ENCODE measurements around the gene PRL.

Gene PRL

GRCh38 chr6:22294301-22294700, 2.5 kb downstream of the PRL start:
- DNase-seq (no peak), ATAC-seq (no peak)

GRCh38 chr6:22290045-22290444, 6.8 kb downstream of the PRL start:
- DNase-seq (no peak), ATAC-seq (no peak)

GRCh38 chr6:22288721-22289120, 8.1 kb downstream of the PRL start:
- ATAC-seq (no peak), DNase-seq (no peak)

- ATAC-seq (no peak), DNase-seq (no peak)
These were observed 12.2 kb downstream of the PRL start for GRCh38 chr6:22284666-22285065.

- DNase-seq (no peak), ATAC-seq (no peak)
These were observed 15.3 kb downstream of the PRL start for GRCh38 chr6:22281341-22282085.

- ATAC-seq (no peak), DNase-seq (no peak)
These were observed 17.4 kb downstream of the PRL start for GRCh38 chr6:22279427-22279826.

- DNase-seq, result no peak
- ATAC-seq, result no peak
These were observed 25.8 kb downstream of the PRL start for GRCh38 chr6:22271081-22271480.

GRCh38 chr6:22263748-22264147, 33.1 kb downstream of the PRL start:
- no peak for DNase-seq
- no peak for ATAC-seq

- DNase-seq (no peak), ATAC-seq (no peak)
These were observed 42.0 kb downstream of the PRL start for GRCh38 chr6:22254886-22255285.

- no peak for DNase-seq
- no peak for ATAC-seq
These were observed 42.7 kb downstream of the PRL start for GRCh38 chr6:22253955-22254655.

- ATAC-seq (no peak), DNase-seq (no peak)
These were observed 45.5 kb downstream of the PRL start for GRCh38 chr6:22251348-22251747.

GRCh38 chr6:22250486-22250885, 46.4 kb downstream of the PRL start:
- DNase-seq, result no peak
- no peak for ATAC-seq

- no peak for DNase-seq
These were observed 47.0 kb downstream of the PRL start for GRCh38 chr6:22249711-22250350.

GRCh38 chr6:22248513-22249308, 48.1 kb downstream of the PRL start:
- DNase-seq, result no peak
- ATAC-seq, result no peak

More at GRCh38 chr6:22249711-22250350, 47.0 kb downstream of the PRL start:
- ATAC-seq, result no peak

- ATAC-seq (no peak), DNase-seq (no peak)
These were observed 48.8 kb downstream of the PRL start for GRCh38 chr6:22247916-22248482.

GRCh38 chr6:22240025-22240424, 56.8 kb downstream of the PRL start:
- ATAC-seq (no peak), DNase-seq (no peak)

- DNase-seq, result no peak
- no peak for ATAC-seq
These were observed 57.4 kb downstream of the PRL start for GRCh38 chr6:22239261-22239921.

- no peak for DNase-seq
- no peak for ATAC-seq
These were observed 58.0 kb downstream of the PRL start for GRCh38 chr6:22238861-22239260.

- no peak for DNase-seq
- no peak for ATAC-seq
These were observed 59.3 kb downstream of the PRL start for GRCh38 chr6:22237526-22237925.

All from stimulated activated naive CD8-positive, alpha-beta T cell treated with anti-CD3 and anti-CD28 coated beads, Interleukin-15, Interleukin-2, amounts not matched to agents 100 U/mL and 50 U/mL, for 24 hours (primary cell).